Brain microvascular endothelial cell (primary cell): ENCODE data around the gene DENND1A.

ENCODE experiments used
- DNase-seq: peaks from one replicate; pipeline ENCODE4 v3.0.0-alpha.2; 2020
- H3K27ac ChIP-seq: fragments of 250-450 bp; sonication (Bioruptor Pico); 2 replicates; pipeline ENCODE4 v1.5.1; 2020; ENCODE audit warnings: mild to moderate bottlenecking, moderate library complexity
- H3K27me3 ChIP-seq: fragments of 250-450 bp; sonication (Bioruptor Pico); replicated peaks from 2 replicates; pipeline ENCODE4 v1.5.1; 2020; ENCODE audit warnings: mild to moderate bottlenecking
- H3K36me3 ChIP-seq: fragments of 250-450 bp; sonication (Bioruptor Pico); replicated peaks from 2 replicates; pipeline ENCODE4 v1.5.1; 2020; ENCODE audit warnings: mild to moderate bottlenecking
- H3K4me3 ChIP-seq: 2 replicates; pipeline ENCODE4 v1.5.1; 2011; ENCODE audit warnings: low read depth, mild to moderate bottlenecking, control low read depth, low read length, moderate library complexity
- CTCF ChIP-seq: IDR thresholded peaks from 2 replicates; pipeline ENCODE4 v1.5.1; 2011; ENCODE audit warnings: low read depth, mild to moderate bottlenecking, moderate library complexity, low read length, control low read depth, inconsistent platforms; ENCODE audit errors: missing control alignments
- in situ Hi-C: cut with HindIII; loops from 2 replicates; pipeline ENCODE4 v1.10.0; 2017; ENCODE audit warnings: low sequenced_read_pairs, low pct_ligation_motif_present

Gene DENND1A

GRCh38 chr9:123371228-123371584 lies 558.7 kb downstream of the DENND1A start:
- Histone ChIP-seq H3K27ac (no peak overlapping the region), H3K4me3 (no peak overlapping the region), H3K36me3 (no peaks in the 10 kb centered on the region), H3K27me3 (peaks cover 61% of the 10 kb centered on the region)
- in situ Hi-C loops, result no loop called here
- no peak for TF ChIP-seq CTCF
- no peak for DNase-seq

- TF ChIP-seq CTCF, result no peak
- in situ Hi-C loops, result no loop called here
- DNase-seq, result no peak
- Histone ChIP-seq H3K4me3 (no peak overlapping the region), H3K27ac (no peak overlapping the region), H3K36me3 (no peaks in the 10 kb centered on the region), H3K27me3 (peaks cover 57% of the 10 kb centered on the region)
These were observed 559.2 kb downstream of the DENND1A start for GRCh38 chr9:123370526-123371227.

DNA sequence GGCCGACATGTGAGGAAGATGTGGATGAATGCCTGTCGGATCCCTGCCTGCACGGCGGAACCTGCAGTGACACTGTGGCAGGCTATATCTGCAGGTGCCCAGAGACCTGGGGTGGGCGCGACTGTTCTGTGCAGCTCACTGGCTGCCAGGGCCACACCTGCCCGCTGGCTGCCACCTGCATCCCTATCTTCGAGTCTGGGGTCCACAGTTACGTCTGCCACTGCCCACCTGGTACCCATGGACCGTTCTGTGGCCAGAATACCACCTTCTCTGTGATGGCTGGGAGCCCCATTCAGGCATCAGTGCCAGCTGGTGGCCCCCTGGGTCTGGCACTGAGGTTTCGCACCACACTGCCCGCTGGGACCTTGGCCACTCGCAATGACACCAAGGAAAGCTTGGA lies 559.8 kb downstream of the DENND1A start:
- TF ChIP-seq CTCF, result no peak
- peaks cover 53% of the 10 kb centered on the region for H3K27me3 ChIP-seq
- no peak overlapping the region for H3K4me3 ChIP-seq
- in situ Hi-C loops, result no loop called here
- no peak for DNase-seq
- no peaks in the 10 kb centered on the region for H3K36me3 ChIP-seq
- H3K27ac ChIP-seq, result no peak overlapping the region

DNA sequence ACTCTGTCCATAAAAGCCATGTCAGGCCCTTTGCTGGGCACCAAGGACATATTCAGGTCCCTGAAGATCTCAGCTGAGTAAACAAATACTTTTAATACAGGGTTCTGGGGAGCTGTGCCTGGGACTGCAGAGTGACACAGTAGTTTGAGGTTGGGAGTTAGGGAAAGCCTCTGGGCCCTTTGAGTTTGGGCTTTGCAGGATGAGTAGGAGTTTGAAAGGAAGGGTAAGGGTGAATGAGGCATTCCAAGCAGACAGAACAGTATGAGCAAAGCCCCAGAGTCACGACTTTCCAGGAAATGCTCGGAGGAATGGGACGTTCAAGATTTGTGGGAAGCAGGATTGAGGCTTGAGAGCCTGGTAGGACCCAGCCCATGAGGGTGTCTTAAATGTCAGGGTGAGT lies 560.6 kb downstream of the DENND1A start:
- no peak overlapping the region for H3K4me3 ChIP-seq
- in situ Hi-C loops, result no loop called here
- H3K27ac ChIP-seq, result no peak overlapping the region
- no peaks in the 10 kb centered on the region for H3K36me3 ChIP-seq
- TF ChIP-seq CTCF, result no peak
- DNase-seq, result no peak
- peaks cover 45% of the 10 kb centered on the region for H3K27me3 ChIP-seq

DNA sequence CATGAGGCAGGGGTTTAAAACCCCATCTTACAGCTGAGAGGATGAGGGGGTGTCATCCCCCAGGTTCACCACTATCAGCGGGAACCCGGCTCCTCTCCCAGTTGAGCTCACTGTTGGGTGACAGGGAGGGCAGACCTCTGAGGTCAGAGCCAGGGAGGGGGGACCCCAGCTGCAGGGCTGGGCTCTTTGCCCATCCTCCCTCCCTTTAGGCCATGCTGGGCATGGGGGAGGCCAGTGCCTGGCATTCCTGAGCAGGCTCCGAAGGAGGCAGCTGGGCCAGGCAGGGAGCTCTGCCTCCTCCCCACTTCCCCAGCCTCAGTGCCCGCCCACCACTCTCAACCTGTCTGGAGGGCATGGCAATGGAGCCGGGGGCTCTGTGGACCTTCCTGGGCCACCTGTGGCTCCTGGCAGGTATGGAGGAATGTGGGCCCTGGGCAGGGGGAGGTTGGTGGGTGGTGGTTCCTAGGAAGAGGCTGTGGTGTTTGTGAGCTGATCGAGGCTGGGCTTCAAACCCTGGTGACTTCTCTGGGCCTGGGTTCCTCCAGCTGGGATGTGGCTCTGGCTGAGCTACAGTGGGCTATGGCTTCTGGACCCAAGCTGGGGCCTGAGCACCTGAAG lies 561.3 kb downstream of the DENND1A start:
- H3K27ac ChIP-seq, result no peak overlapping the region

More for the DNA sequence above, 561.3 kb downstream of the DENND1A start:
- TF ChIP-seq CTCF, result no peak
- Histone ChIP-seq H3K4me3 (no peak overlapping the region), H3K36me3 (no peaks in the 10 kb centered on the region), H3K27me3 (peaks cover 39% of the 10 kb centered on the region)
- in situ Hi-C loops, result no loop called here
- DNase-seq, result no peak
